Measurements from ENCODE around the gene FANCG. TPM values are rescaled to one million over a fixed set of nuclear protein-coding genes. Genes with fewer than 3 reads are reported as not detected.

Gene FANCG
- total and polyA plus RNA-seq, 2 donors (not counting 1 experiment from before 2014, with no cell fraction given) = 26.5 to 40.1 TPM

DNA sequence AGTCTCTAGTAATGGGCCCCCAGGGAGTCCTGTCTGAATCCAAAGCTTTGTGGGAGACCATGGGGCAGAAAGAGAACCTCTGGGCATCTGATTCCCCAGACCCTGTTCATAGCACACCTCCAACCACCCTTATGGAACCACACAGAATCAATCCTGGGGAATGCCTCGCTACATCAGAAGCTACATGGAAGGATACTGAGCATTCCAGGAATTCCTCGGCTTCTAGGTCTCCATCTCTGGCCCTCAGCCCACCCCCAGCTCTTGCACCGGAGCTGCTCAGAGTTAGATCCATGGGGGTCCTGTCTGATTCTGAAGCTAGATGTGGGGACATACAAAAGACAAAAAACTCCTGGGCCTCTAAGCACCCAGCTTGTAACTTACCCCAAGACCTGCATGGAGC, 35.7 kb downstream of the FANCG start:
- Mint-ChIP-seq H3K27ac (no peak overlapping the region), H3K9me3 (ENCODE audit: insufficient read depth) (no peaks in the 10 kb centered on the region), H3K27me3 (no peaks in the 10 kb centered on the region), H3K4me1 (peaks cover 3% of the 10 kb centered on the region), H3K4me3 (no peak overlapping the region)
- WGBS (ENCODE audit: insufficient coverage) = 100% methylated on average over 1 of the region's 3 CpGs
- no peak overlapping the region for H3K4me2 ChIP-seq (replicated peaks; ENCODE audit: low read depth, low read length, poor library complexity, severe bottlenecking)
- H4K20me1 ChIP-seq (ENCODE audit: control insufficient read depth, insufficient read depth, low read length, poor library complexity, severe bottlenecking) = no peaks in the 10 kb centered on the region
- POLR2A ChIA-PET = interaction anchor here (0.5 kb wide), 1 partner anchor 36 kb away, joined by 14 read pairs; the partner anchor contains the start of gene FANCG
- H3K4me1 ChIP-seq (ENCODE audit: control insufficient read depth in 2 of 2, insufficient read depth in 2 of 2, low read length in 2 of 2) = no peaks in the 10 kb centered on the region
- no peak overlapping the region for H3K4me3 ChIP-seq (ENCODE audit: control extremely low read depth in 1 of 5, extremely low read depth in 1 of 5, insufficient read depth in 1 of 5, low read depth in 2 of 5, low read length in 4 of 5)
- CTCF ChIA-PET = interaction anchor here (1.2 kb wide), 1 partner anchor 8 kb away, joined by 4 read pairs; no protein-coding TSS in a partner anchor
- TF ChIP-seq EZH2 (IDR thresholded peaks at IDR 0.05; ENCODE audit: borderline replicate concordance, insufficient read depth, low read depth, low read length, poor library complexity, severe bottlenecking) = no peak
- TF ChIP-seq CTCF (IDR thresholded peaks at IDR 0.05) = no peak
- no peak overlapping the region for H3K27ac ChIP-seq (ENCODE audit: low read length in 2 of 2)
- DNase-seq = no peak
- no peaks in the 10 kb centered on the region for H3K9me3 ChIP-seq (ENCODE audit: control extremely low read depth in 1 of 3, control insufficient read depth in 2 of 3, insufficient read depth in 1 of 3, low read length in 2 of 3)
- H3K9ac ChIP-seq (ENCODE audit: low read length) = no peak overlapping the region
- H3K36me3 ChIP-seq (replicated peaks in 1 of 2; ENCODE audit: control extremely low read depth in 1 of 2, control insufficient read depth in 1 of 2, extremely low read depth in 1 of 2, insufficient read depth in 2 of 2, low read length in 1 of 2) = peaks cover 3 to 29% of the 10 kb centered on the region in 2 experiments
- no peaks in the 10 kb centered on the region for H3K27me3 ChIP-seq (replicated peaks in 1 of 4; ENCODE audit: control extremely low read depth in 1 of 4, control insufficient read depth in 3 of 4, insufficient read depth in 4 of 4, low read length in 3 of 4)
- ATAC-seq (ENCODE audit: low read depth) = no peak
- intact Hi-C loops (cut with micrococcal nuclease) = no loop called here
- H3K79me2 ChIP-seq (ENCODE audit: control insufficient read depth, insufficient read depth, low read length) = no peaks in the 10 kb centered on the region
- H2AFZ ChIP-seq (ENCODE audit: insufficient read depth, low read depth, low read length, poor library complexity, severe bottlenecking) = no peak overlapping the region

DNA sequence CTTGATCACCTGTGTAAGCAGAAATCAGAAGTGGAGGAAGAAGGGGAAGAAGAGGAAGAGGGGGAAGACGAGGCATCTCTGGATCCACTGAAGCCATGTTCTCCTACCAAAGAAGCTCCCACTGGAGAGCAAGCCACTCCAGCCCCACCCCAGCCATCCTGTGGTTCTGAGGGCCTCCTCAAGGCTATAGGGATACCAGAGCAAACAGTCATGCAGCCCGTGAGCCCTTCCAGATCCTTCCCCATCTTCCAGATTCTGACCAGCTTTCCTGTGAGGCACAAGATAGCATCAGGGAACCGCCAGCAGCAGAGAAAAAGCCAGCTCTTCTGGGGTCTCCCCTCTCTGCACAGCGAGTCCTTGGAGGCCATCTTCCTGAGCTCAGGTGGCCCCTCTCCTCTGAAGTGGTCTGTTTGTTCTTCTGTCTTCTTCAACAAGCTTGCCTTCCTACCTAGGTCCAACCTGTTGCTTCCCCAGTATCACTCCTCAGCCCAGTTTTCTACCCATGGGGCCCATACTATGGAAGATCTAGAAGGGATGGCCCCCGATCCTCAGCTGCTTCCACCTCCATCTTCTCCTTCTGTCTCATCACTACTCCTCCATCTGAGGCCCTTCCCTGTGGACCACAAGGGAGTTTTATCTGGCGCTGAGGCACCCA, 36.7 kb downstream of the FANCG start:
- Mint-ChIP-seq H3K4me3 (no peak overlapping the region), H3K27ac (no peak overlapping the region), H3K27me3 (no peaks in the 10 kb centered on the region), H3K9me3 (ENCODE audit: insufficient read depth) (no peaks in the 10 kb centered on the region), H3K4me1 (peaks cover 3% of the 10 kb centered on the region)
- DNase-seq (no peak), ATAC-seq (ENCODE audit: low read depth) (no peak)
- intact Hi-C loops (cut with micrococcal nuclease) = no loop called here
- no peak overlapping the region for H3K9ac ChIP-seq (ENCODE audit: low read length)
- no peak overlapping the region for H3K4me2 ChIP-seq (replicated peaks; ENCODE audit: low read depth, low read length, poor library complexity, severe bottlenecking)
- no peak overlapping the region for H3K4me3 ChIP-seq (ENCODE audit: control extremely low read depth in 1 of 5, extremely low read depth in 1 of 5, insufficient read depth in 1 of 5, low read depth in 2 of 5, low read length in 4 of 5)
- no peaks in the 10 kb centered on the region for H3K9me3 ChIP-seq (ENCODE audit: control extremely low read depth in 1 of 3, control insufficient read depth in 2 of 3, insufficient read depth in 1 of 3, low read length in 2 of 3)
- H3K27me3 ChIP-seq (replicated peaks in 1 of 4; ENCODE audit: control extremely low read depth in 1 of 4, control insufficient read depth in 3 of 4, insufficient read depth in 4 of 4, low read length in 3 of 4) = no peaks in the 10 kb centered on the region
- H3K36me3 ChIP-seq (replicated peaks in 1 of 2; ENCODE audit: control extremely low read depth in 1 of 2, control insufficient read depth in 1 of 2, extremely low read depth in 1 of 2, insufficient read depth in 2 of 2, low read length in 1 of 2) = peaks cover 0 to 26% of the 10 kb centered on the region in 2 experiments
- no peak overlapping the region for H3K27ac ChIP-seq (ENCODE audit: low read length in 2 of 2)
- ChIA-PET CTCF (interaction anchor here (1.2 to 1.5 kb wide), 2 partner anchors 8 to 9 kb away, joined by 4 to 5 read pairs; no protein-coding TSS in a partner anchor), POLR2A (interaction anchor here (0.6 kb wide), 1 partner anchor 72 kb away, joined by 3 read pairs; no protein-coding TSS in a partner anchor)
- WGBS (ENCODE audit: insufficient coverage) = 100% methylated on average over 5 of the region's 6 CpGs
- no peak overlapping the region for H2AFZ ChIP-seq (ENCODE audit: insufficient read depth, low read depth, low read length, poor library complexity, severe bottlenecking)
- no peaks in the 10 kb centered on the region for H3K4me1 ChIP-seq (ENCODE audit: control insufficient read depth in 2 of 2, insufficient read depth in 2 of 2, low read length in 2 of 2)
- TF ChIP-seq CTCF (IDR thresholded peaks at IDR 0.05) (no peak), EZH2 (IDR thresholded peaks at IDR 0.05; ENCODE audit: borderline replicate concordance, insufficient read depth, low read depth, low read length, poor library complexity, severe bottlenecking) (no peak)
- H3K79me2 ChIP-seq (ENCODE audit: control insufficient read depth, insufficient read depth, low read length) = no peaks in the 10 kb centered on the region
- no peaks in the 10 kb centered on the region for H4K20me1 ChIP-seq (ENCODE audit: control insufficient read depth, insufficient read depth, low read length, poor library complexity, severe bottlenecking)
